22Rv1 (cell line): ENCODE measurements around the gene HNRNPR.

Experiments used
- H3K27ac ChIP-seq: fragments of 450-650 bp; 2 replicates; pipeline ENCODE4 v1.5.1; 2017
- ZFX ChIP-seq: fragments of 450-650 bp; IDR thresholded peaks from 2 replicates; pipeline ENCODE4 v1.6.1; 2017; ENCODE audit warnings: antibody characterized with exemption, borderline replicate concordance
- TF ChIP-seq, protein P1 (sequence below): fragments of 450-650 bp; IDR thresholded peaks from 2 replicates; pipeline ENCODE4 v1.5.1; 2017; ENCODE audit warnings: mild to moderate bottlenecking

HNRNPR gene

DNA sequence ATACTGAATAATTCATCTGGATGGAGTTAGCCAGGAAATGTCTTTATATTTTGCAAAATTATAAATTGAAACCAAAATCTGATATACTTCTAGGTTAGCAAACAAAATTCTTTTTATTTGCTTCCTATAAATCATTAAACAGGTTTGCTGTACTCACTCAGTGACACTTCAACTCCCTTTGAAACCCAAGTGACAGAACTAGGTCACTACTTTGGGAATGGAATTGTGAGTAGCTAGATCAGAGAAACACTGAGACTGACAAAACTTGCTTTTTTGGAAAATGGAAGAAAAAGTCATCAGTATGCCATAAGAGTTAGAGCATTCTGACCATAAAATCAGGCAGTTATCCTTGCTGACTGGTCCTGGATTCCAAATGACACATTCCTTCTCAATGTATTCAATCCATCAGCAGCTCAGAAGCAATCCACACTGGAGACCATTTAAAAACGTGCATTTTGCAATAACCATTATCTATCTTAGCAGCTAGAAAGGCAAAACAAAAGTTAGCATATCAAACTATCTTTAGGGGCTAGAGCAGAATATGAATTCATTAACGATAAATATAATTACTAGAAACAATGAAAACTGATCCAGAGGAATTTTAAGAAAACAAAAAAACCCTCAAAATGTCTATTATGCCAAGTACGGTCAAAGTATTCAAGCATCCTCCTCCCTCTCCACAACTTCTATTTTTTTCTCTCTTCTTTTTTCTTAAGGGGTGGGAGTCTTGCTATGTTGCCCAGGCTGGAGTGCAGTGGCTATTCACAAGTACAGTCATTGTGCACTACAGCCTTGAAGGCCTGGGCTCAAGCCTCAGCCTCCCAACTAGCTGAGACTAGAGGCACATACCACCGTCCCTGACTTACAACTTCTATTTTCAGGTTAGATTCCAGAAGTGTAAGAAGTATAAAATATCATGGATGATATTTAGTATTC lies 60.1 kb downstream of the HNRNPR start:
- no peak overlapping the region for H3K27ac ChIP-seq

DNA sequence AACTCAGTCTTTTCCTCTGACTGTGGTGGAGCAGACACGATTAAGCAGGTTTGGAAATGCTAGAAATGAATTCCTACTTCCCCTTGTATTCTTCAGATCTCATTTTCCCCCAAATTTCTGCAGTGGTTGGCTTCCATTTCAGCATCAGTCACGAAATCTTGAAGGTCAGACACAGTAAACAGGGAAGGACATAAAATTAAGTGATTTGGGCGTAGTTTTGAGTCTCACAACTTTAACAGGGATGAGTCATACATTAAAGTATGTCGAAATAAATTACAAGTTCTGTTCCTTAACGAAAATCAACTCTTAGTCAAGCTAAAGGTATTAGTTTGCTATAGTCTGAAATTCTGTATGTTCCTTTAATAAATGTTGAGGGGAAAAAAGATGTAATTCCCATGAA lies 61.1 kb downstream of the HNRNPR start:
- H3K27ac ChIP-seq: 0 out of 2 replicates have a peak overlapping the region, but pooled peaks have one; percentile 7
- TF ChIP-seq ZFX: no peak
- TF ChIP-seq, protein P1, sequence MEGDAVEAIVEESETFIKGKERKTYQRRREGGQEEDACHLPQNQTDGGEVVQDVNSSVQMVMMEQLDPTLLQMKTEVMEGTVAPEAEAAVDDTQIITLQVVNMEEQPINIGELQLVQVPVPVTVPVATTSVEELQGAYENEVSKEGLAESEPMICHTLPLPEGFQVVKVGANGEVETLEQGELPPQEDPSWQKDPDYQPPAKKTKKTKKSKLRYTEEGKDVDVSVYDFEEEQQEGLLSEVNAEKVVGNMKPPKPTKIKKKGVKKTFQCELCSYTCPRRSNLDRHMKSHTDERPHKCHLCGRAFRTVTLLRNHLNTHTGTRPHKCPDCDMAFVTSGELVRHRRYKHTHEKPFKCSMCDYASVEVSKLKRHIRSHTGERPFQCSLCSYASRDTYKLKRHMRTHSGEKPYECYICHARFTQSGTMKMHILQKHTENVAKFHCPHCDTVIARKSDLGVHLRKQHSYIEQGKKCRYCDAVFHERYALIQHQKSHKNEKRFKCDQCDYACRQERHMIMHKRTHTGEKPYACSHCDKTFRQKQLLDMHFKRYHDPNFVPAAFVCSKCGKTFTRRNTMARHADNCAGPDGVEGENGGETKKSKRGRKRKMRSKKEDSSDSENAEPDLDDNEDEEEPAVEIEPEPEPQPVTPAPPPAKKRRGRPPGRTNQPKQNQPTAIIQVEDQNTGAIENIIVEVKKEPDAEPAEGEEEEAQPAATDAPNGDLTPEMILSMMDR: no peak

More for the DNA sequence above, 60.1 kb downstream of the HNRNPR start:
- TF ChIP-seq, protein P1: no peak

DNA sequence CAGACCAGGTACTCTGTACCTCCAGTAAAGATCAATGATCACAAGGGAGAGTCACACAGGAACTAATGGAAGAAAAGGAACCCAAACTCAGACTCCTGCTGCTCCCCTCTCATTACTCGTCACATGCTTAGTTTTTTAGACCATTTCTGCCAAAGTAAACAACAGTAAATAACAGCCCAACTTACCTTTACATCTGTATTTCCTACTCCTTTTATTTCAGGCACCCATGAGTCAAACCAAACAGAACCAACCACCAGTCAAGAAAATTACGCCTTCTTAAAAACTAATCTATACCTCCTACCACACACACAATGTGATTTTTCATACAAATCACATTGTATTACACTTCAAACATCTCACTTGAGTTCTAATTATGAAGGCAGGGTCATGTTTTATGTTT lies 65.4 kb downstream of the HNRNPR start:
- no peak overlapping the region for H3K27ac ChIP-seq
- no peak for TF ChIP-seq ZFX
- TF ChIP-seq, protein P1: no peak

DNA sequence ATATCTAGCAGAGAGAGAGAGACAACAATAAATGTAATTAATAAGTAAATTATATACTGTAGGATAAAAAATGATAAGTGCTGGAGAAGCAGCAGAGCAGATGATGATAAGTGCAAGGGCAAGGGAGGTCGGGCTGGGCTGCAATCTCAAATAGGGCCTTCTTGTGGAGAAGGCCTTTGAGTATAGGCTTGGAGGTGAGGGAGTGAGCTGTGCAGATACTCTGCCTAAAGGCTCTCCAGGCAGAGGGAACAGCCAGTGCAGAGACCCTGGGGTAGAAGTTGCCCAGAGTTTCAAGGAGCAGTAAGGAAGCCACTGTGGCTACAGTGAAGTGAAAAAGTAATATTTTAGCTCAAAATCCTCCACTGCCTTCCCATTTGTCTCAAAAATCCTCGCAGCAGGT lies 67.6 kb downstream of the HNRNPR start:
- H3K27ac ChIP-seq: no peak overlapping the region
- no peak for TF ChIP-seq ZFX
- TF ChIP-seq, protein P1: no peak

DNA sequence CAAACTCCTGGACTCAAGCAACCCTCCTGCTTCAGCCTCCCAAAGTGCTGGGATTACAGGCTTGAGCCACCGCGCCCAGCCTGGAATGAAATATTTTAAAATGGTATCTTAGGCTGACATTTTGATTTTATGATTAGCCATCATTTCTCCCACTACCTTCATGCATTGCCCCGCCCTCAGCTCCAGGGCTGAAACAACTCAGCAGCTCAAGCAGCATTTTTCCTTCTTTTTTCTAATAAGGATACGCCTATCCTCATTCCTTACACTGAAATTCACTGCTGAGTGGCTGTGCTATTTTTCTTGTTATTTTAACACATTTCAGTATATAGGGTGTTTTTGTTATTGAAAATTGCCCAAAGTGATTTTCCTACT lies 70.0 kb downstream of the HNRNPR start:
- no peak overlapping the region for H3K27ac ChIP-seq
- no peak for TF ChIP-seq ZFX
- TF ChIP-seq, protein P1: no peak

DNA sequence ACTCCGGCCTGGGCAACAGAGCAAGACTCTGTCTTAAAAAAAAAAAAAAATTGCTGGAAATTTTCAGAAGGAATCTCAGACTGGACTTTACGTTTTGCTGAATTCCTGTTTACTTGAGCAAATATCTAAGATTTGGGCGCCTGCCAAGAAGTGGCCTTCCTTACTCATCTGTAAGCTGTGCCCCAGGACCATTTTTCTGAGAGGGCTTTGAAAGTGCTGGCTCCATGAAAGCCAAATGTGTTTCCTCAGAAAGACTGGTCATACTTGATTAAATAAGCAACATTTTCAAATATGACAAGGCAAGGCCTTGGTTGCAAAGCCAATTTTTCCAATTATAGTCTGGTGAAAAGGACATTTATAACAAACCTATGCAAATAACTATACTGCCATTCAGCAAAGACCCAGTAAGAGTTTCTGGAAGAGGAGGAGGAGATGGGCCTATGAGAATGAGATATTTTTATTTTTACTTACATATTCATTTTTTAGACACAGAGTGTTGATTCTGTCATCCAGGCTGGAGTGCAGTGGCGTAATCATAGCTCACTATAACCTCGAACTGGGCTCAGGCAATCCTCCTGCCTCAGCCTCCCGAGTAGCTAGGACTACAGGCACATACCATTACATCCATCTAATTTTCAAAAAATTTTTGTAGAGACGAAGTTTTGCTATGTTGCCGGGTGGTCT lies 70.5 kb downstream of the HNRNPR start:
- no peak overlapping the region for H3K27ac ChIP-seq

More for the DNA sequence above, 70.5 kb downstream of the HNRNPR start:
- no peak for TF ChIP-seq ZFX
- TF ChIP-seq, protein P1: no peak
